ENCODE measurements around the gene HACE1.

DNA sequence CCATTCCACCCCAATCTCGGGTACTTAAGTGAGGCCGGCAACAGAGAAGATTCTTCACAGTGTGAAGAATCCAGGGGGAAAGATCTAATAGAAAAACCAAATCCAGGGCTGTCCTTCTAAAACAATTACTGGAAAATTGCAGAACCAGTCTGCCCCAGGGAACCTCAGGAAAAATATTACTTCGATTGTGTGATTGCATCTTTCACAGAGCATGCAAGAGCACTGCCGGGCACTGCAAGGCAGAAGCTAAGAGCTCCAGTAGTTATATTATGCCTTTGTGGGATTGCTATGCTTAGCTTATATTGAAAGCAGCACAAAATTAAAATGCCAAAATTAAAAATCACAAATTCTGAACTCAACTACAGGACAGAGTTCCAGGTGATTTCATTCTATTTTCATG lies 175.9 kb downstream of the HACE1 start:
- TF ChIP-seq, protein P1, sequence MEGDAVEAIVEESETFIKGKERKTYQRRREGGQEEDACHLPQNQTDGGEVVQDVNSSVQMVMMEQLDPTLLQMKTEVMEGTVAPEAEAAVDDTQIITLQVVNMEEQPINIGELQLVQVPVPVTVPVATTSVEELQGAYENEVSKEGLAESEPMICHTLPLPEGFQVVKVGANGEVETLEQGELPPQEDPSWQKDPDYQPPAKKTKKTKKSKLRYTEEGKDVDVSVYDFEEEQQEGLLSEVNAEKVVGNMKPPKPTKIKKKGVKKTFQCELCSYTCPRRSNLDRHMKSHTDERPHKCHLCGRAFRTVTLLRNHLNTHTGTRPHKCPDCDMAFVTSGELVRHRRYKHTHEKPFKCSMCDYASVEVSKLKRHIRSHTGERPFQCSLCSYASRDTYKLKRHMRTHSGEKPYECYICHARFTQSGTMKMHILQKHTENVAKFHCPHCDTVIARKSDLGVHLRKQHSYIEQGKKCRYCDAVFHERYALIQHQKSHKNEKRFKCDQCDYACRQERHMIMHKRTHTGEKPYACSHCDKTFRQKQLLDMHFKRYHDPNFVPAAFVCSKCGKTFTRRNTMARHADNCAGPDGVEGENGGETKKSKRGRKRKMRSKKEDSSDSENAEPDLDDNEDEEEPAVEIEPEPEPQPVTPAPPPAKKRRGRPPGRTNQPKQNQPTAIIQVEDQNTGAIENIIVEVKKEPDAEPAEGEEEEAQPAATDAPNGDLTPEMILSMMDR (IDR thresholded peaks at IDR 0.05): no peak
- TF ChIP-seq POLR2A (IDR thresholded peaks at IDR 0.05) (no peak), POLR2AphosphoS5 (IDR thresholded peaks at IDR 0.05) (no peak)
